SU-DHL-6 (cell line): ENCODE results near the gene OR13C5.

Experiments
- H2AFZ ChIP-seq: fragments of 200-600 bp; sonication (generic); 2 replicates; pipeline ENCODE4 v1.6.1; 2014; ENCODE audit warnings: low read depth, mild to moderate bottlenecking, moderate library complexity, mixed read lengths, antibody characterized with exemption, low read length; ENCODE audit not compliant: severe bottlenecking
- H3F3A ChIP-seq: fragments of 200-600 bp; shearing (Covaris generic); 2 replicates; pipeline ENCODE4 v1.6.0; 2016; ENCODE audit warnings: antibody characterized with exemption, mild to moderate bottlenecking; ENCODE audit not compliant: insufficient read depth
- H3K27ac ChIP-seq: fragments of 200-600 bp; sonication (generic); 2 replicates; pipeline ENCODE4 v1.5.1; 2016; ENCODE audit warnings: low read depth, mild to moderate bottlenecking, low read length, moderate library complexity, mixed read lengths
- H3K27me3 ChIP-seq: fragments of 200-600 bp; sonication (generic), shearing (Covaris generic); 2 replicates; pipeline ENCODE4 v1.6.0; 2014; ENCODE audit warnings: mild to moderate bottlenecking, low read length
- H3K36me3 ChIP-seq: fragments of 200-600 bp; sonication (generic); 2 replicates; pipeline ENCODE4 v1.6.1; 2014; ENCODE audit warnings: mild to moderate bottlenecking, low read length, mixed read lengths
- H3K4me2 ChIP-seq: fragments of 300-600, 200-600 bp; shearing (Covaris generic), sonication (generic); 2 replicates; pipeline ENCODE4 v1.6.0; 2014; ENCODE audit warnings: low read length, low read depth, mild to moderate bottlenecking; ENCODE audit not compliant: poor library complexity, severe bottlenecking
- H3K4me3 ChIP-seq: fragments of 200-600 bp; sonication (generic); 2 replicates; pipeline ENCODE4 v1.5.1; 2014; ENCODE audit warnings: antibody characterized with exemption, low read length, mild to moderate bottlenecking, mixed read lengths; ENCODE audit not compliant: insufficient read depth, poor library complexity, severe bottlenecking
- H3K79me2 ChIP-seq: fragments of 200-600 bp; sonication (generic); 2 replicates; pipeline ENCODE4 v1.6.1; 2014; ENCODE audit warnings: mild to moderate bottlenecking, low read length, moderate library complexity; ENCODE audit not compliant: insufficient read depth
- H3K9ac ChIP-seq: fragments of 200-600 bp; sonication (generic); 2 replicates; pipeline ENCODE4 v1.7.0; 2014; ENCODE audit warnings: mild to moderate bottlenecking, low read length
- H3K9me2 ChIP-seq: fragments of 200-600 bp; sonication (generic); replicated peaks from 2 replicates; pipeline ENCODE4 v1.6.1; 2014; ENCODE audit warnings: low read length; ENCODE audit not compliant: insufficient read depth
- H3K9me3 ChIP-seq: fragments of 200-600 bp; sonication (generic); 2 replicates; pipeline ENCODE4 v1.6.1; 2014; ENCODE audit warnings: low read length, mixed read lengths; ENCODE audit not compliant: insufficient read depth
- H4K20me1 ChIP-seq: fragments of 200-600 bp; sonication (generic); 2 replicates; pipeline ENCODE4 v1.6.1; 2014; ENCODE audit warnings: low read depth, mild to moderate bottlenecking, antibody characterized with exemption, low read length, moderate library complexity, mixed read lengths
- EZH2phosphoT487 ChIP-seq: fragments of 200-600 bp; sonication (generic), shearing (Covaris generic); conservative IDR thresholded peaks from 2 replicates; pipeline ENCODE4 v1.6.1; 2018; ENCODE audit warnings: mild to moderate bottlenecking, antibody characterized with exemption, low read length, moderate library complexity, mixed read lengths
- TF ChIP-seq, protein P1 (sequence below): fragments of 200-600 bp; sonication (generic); IDR thresholded peaks from one replicate; pipeline ENCODE4 v1.5.1; 2017; ENCODE audit warnings: antibody characterized with exemption, mild to moderate bottlenecking, low read length, moderate library complexity; ENCODE audit not compliant: insufficient read depth, poor library complexity, severe bottlenecking

OR13C5 gene

DNA sequence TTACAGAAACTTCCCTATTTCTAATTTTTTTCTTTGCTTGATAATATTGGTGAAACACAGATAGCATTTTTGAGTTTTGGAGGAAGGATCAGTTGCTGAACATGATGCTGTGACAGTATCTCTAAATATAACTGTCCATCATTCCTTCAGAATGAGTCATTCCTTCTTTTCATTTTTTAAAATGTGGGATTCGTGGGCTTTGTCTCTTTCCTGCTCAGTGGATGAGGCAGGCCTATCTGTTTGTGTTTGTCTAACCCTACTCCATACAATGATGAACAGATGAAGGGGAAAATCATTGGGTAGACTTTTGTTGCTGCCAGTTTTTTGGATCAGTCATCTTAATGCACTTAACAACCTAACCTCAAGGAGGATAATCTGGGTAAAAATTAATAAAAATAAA, 46.0 kb downstream of the OR13C5 start:
- H3K4me3 ChIP-seq, result no peak overlapping the region
- H3K79me2 ChIP-seq, result no peaks in the 10 kb centered on the region
- TF ChIP-seq, protein P1, sequence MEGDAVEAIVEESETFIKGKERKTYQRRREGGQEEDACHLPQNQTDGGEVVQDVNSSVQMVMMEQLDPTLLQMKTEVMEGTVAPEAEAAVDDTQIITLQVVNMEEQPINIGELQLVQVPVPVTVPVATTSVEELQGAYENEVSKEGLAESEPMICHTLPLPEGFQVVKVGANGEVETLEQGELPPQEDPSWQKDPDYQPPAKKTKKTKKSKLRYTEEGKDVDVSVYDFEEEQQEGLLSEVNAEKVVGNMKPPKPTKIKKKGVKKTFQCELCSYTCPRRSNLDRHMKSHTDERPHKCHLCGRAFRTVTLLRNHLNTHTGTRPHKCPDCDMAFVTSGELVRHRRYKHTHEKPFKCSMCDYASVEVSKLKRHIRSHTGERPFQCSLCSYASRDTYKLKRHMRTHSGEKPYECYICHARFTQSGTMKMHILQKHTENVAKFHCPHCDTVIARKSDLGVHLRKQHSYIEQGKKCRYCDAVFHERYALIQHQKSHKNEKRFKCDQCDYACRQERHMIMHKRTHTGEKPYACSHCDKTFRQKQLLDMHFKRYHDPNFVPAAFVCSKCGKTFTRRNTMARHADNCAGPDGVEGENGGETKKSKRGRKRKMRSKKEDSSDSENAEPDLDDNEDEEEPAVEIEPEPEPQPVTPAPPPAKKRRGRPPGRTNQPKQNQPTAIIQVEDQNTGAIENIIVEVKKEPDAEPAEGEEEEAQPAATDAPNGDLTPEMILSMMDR, result no peak
- no peak for TF ChIP-seq EZH2phosphoT487
- no peak overlapping the region for H3K27ac ChIP-seq
- no peak overlapping the region for H3K4me2 ChIP-seq
- H3K9me2 ChIP-seq, result no peaks in the 10 kb centered on the region
- no peaks in the 10 kb centered on the region for H4K20me1 ChIP-seq
- H2AFZ ChIP-seq, result no peak overlapping the region
- H3F3A ChIP-seq, result no peaks in the 10 kb centered on the region
- H3K27me3 ChIP-seq, result no peaks in the 10 kb centered on the region
- no peaks in the 10 kb centered on the region for H3K9me3 ChIP-seq
- H3K36me3 ChIP-seq, result no peaks in the 10 kb centered on the region
- H3K9ac ChIP-seq, result no peak overlapping the region
